ENCODE data around the gene XRCC4. TPM values are rescaled to one million over a fixed set of nuclear protein-coding genes. Genes with fewer than 3 reads are reported as not detected.
"Not testable (repeated sequence)": the region's sequence is repeated elsewhere in the genome, so short reads cannot be mapped to it uniquely, and the experiment has no call there.

XRCC4 gene
- total RNA-seq, 1 experiment from 2014 or later, result 17.1 TPM

- no peak for DNase-seq (ENCODE audit: low read depth)
Observed at GRCh38 chr5:83177803-83178202, 100.5 kb downstream of the XRCC4 start.

- peak; percentile 23 for DNase-seq (ENCODE audit: low read depth)
Observed at GRCh38 chr5:83179966-83180365, 102.6 kb downstream of the XRCC4 start.

GRCh38 chr5:83184534-83184933 lies 107.2 kb downstream of the XRCC4 start:
- DNase-seq (ENCODE audit: low read depth), result no peak

- no peak for DNase-seq (ENCODE audit: low read depth)
Observed at GRCh38 chr5:83192947-83193346, 115.6 kb downstream of the XRCC4 start.

- no peak for DNase-seq (ENCODE audit: low read depth)
Observed at GRCh38 chr5:83197326-83197967, 120.1 kb downstream of the XRCC4 start.

- no peak for DNase-seq (ENCODE audit: low read depth)
Observed at GRCh38 chr5:83199126-83199525, 121.8 kb downstream of the XRCC4 start.

- no peak for DNase-seq (ENCODE audit: low read depth)
Observed at GRCh38 chr5:83204651-83205050, 127.3 kb downstream of the XRCC4 start.

- no peak for DNase-seq (ENCODE audit: low read depth)
Observed at GRCh38 chr5:83209963-83210362, 132.6 kb downstream of the XRCC4 start.

- no peak for DNase-seq (ENCODE audit: low read depth)
Observed at GRCh38 chr5:83219077-83219476, 141.7 kb downstream of the XRCC4 start.

GRCh38 chr5:83219495-83219894 lies 142.1 kb downstream of the XRCC4 start:
- DNase-seq (ENCODE audit: low read depth), result no peak

GRCh38 chr5:83220331-83220730 lies 143.0 kb downstream of the XRCC4 start:
- DNase-seq (ENCODE audit: low read depth), result no peak

GRCh38 chr5:83222906-83223305 lies 145.6 kb downstream of the XRCC4 start:
- DNase-seq (ENCODE audit: low read depth), result no peak

- no peak for DNase-seq (ENCODE audit: low read depth)
Observed at GRCh38 chr5:83227611-83228010, 150.3 kb downstream of the XRCC4 start.

GRCh38 chr5:83230511-83230910 lies 153.2 kb downstream of the XRCC4 start:
- DNase-seq (ENCODE audit: low read depth), result no peak

- DNase-seq (ENCODE audit: low read depth), result no peak
Observed at GRCh38 chr5:83244516-83244915, 167.2 kb downstream of the XRCC4 start.

- DNase-seq (ENCODE audit: low read depth), result no peak
Observed at GRCh38 chr5:83245037-83245436, 167.7 kb downstream of the XRCC4 start.

GRCh38 chr5:83246071-83246470 lies 168.7 kb downstream of the XRCC4 start:
- no peak for DNase-seq (ENCODE audit: low read depth)

- DNase-seq (ENCODE audit: low read depth), result no peak
Observed at GRCh38 chr5:83249156-83249555, 171.8 kb downstream of the XRCC4 start.

- DNase-seq (ENCODE audit: low read depth), result no peak
Observed at GRCh38 chr5:83251849-83252248, 174.5 kb downstream of the XRCC4 start.

GRCh38 chr5:83253720-83254119 lies 176.4 kb downstream of the XRCC4 start:
- peak; percentile 29 for DNase-seq (ENCODE audit: low read depth)

GRCh38 chr5:83255268-83255667 lies 177.9 kb downstream of the XRCC4 start:
- DNase-seq (ENCODE audit: low read depth), result peak; percentile 75

- no peak for DNase-seq (ENCODE audit: low read depth)
Observed at GRCh38 chr5:83256091-83256780, 178.9 kb downstream of the XRCC4 start.

- not testable (repeated sequence) for DNase-seq (ENCODE audit: low read depth)
Observed at GRCh38 chr5:83257684-83258083, 180.3 kb downstream of the XRCC4 start.

GRCh38 chr5:83265318-83265717 lies 188.0 kb downstream of the XRCC4 start:
- peak; percentile 83 for DNase-seq (ENCODE audit: low read depth)

Measured in M059J (cell line).